Keratinocyte (primary cell): ENCODE data around the gene ST6GALNAC6. TPM values are rescaled to one million over a fixed set of nuclear protein-coding genes. Genes with fewer than 3 reads are reported as not detected.

Experiments
- DNase-seq: peaks from one replicate; pipeline ENCODE4 v3.0.0-alpha.2; 2011; ENCODE audit warnings: low read depth, missing footprints, low spot score
- FAIRE-seq: peaks from 2 replicates; lab custom pipeline; 2011; peaks lifted over from hg19 to GRCh38; lab: Jason Lieb, UNC
- H2AFZ ChIP-seq: 2 replicates; pipeline ENCODE4 v1.6.0; 2012; ENCODE audit warnings: low read length, control low read depth, inconsistent platforms; ENCODE audit not compliant: control insufficient read depth
- H3K27ac ChIP-seq: 2 replicates; pipeline ENCODE4 v1.5.1; 2011; ENCODE audit warnings: low read length; ENCODE audit not compliant: control insufficient read depth, insufficient read depth
- H3K27me3 ChIP-seq: 3 replicates; pipeline ENCODE4 v1.6.0; 2011; ENCODE audit warnings: low read length; ENCODE audit not compliant: control insufficient read depth, insufficient read depth; ENCODE audit errors: extremely low read depth
- H3K36me3 ChIP-seq, 2 experiments: 2 replicates in 1 of 2; 3 replicates in 1 of 2; pipeline ENCODE4 v1.5.1; 2011; ENCODE audit warnings: low read length in 2 of 2, mild to moderate bottlenecking in 1 of 2; ENCODE audit not compliant: control insufficient read depth in 2 of 2, insufficient read depth in 2 of 2; ENCODE audit errors: extremely low read depth in 1 of 2
- H3K4me1 ChIP-seq: 3 replicates; pipeline ENCODE4 v1.5.1; 2011; ENCODE audit warnings: low read length; ENCODE audit not compliant: control insufficient read depth, insufficient read depth; ENCODE audit errors: extremely low read depth
- H3K4me2 ChIP-seq: 3 replicates; pipeline ENCODE4 v1.6.0; 2011; ENCODE audit warnings: low read depth, low read length; ENCODE audit not compliant: control insufficient read depth, insufficient read depth; ENCODE audit errors: extremely low read depth
- H3K4me3 ChIP-seq, 3 experiments: fragments of 200-600 bp in 1 of 3; sonication (generic) in 1 of 3; 2 replicates in 2 of 3; 3 replicates in 1 of 3; pipeline ENCODE4 v1.5.1; 2011 to 2016; ENCODE audit warnings: low read length in 3 of 3, mild to moderate bottlenecking in 3 of 3, control low read depth in 2 of 3, inconsistent platforms in 1 of 3, low read depth in 1 of 3, mixed read lengths in 1 of 3, mixed run types in 1 of 3, moderate library complexity in 1 of 3; ENCODE audit not compliant: control insufficient read depth in 2 of 3, insufficient read depth in 2 of 3; ENCODE audit errors: extremely low read depth in 1 of 3
- H3K79me2 ChIP-seq: 2 replicates; pipeline ENCODE4 v1.6.0; 2012; ENCODE audit warnings: low read length; ENCODE audit not compliant: control insufficient read depth, insufficient read depth
- H3K9ac ChIP-seq: 3 replicates; pipeline ENCODE4 v1.6.0; 2011; ENCODE audit warnings: low read length; ENCODE audit not compliant: control insufficient read depth, insufficient read depth; ENCODE audit errors: extremely low read depth
- H3K9me1 ChIP-seq: 3 replicates; pipeline ENCODE4 v1.6.0; 2011; ENCODE audit warnings: low read length; ENCODE audit not compliant: control insufficient read depth, insufficient read depth; ENCODE audit errors: extremely low read depth
- H3K9me3 ChIP-seq: 2 replicates; pipeline ENCODE4 v1.5.1; 2012; ENCODE audit warnings: low read depth, low read length; ENCODE audit not compliant: control insufficient read depth
- H4K20me1 ChIP-seq: 3 replicates; pipeline ENCODE4 v1.6.0; 2011; ENCODE audit warnings: low read length; ENCODE audit not compliant: control insufficient read depth, insufficient read depth; ENCODE audit errors: extremely low read depth
- CTCF ChIP-seq, 3 experiments: IDR thresholded peaks in 1 of 3; conservative IDR thresholded peaks in 1 of 3; optimal IDR thresholded peaks in 1 of 3; 2 replicates in 2 of 3; 3 replicates in 1 of 3; pipeline versions ENCODE3 to v1.5.1; 2011; ENCODE audit warnings: low read length in 3 of 3, mild to moderate bottlenecking in 3 of 3, moderate library complexity in 2 of 3, control low read depth in 1 of 3, inconsistent platforms in 1 of 3; ENCODE audit not compliant: insufficient read depth in 2 of 3; ENCODE audit errors: extremely low read depth in 1 of 3
- EZH2 ChIP-seq: IDR thresholded peaks from one replicate; pipeline ENCODE4 v1.6.1; 2012; ENCODE audit warnings: inconsistent platforms, mild to moderate bottlenecking, low read length, moderate library complexity
- dilution Hi-C: fragments of 300-500 bp; cut with MboI; formaldehyde crosslinking; loops from one replicate; pipeline ENCODE4 v1.7.0; 2020; ENCODE audit warnings: low sequenced_read_pairs; ENCODE audit not compliant: extremely low pct_ligation_motif_present
- polyA plus RNA-seq, 5 experiments: library from polyadenylated mRNA; depleted of rRNA in 3 of 5; stranded (reverse) in 3 of 5; stranded (forward) in 1 of 5; unstranded in 1 of 5; fragments of >200 nt; gene quantifications; 1 replicate in 1 of 5; 2 replicates in 3 of 5; 3 replicates in 1 of 5; pipeline versions ENCODE4 v1.2.1 to v1.2.3, GENCODE V29; 2011 to 2012; ENCODE audit warnings: missing spikeins in 2 of 5, low read depth in 1 of 5, low replicate concordance in 1 of 5

ST6GALNAC6 gene
- polyA plus RNA-seq, 1 donor (not counting 4 experiments of a cell fraction or from before 2014, with no cell fraction given), result 21.1 TPM

- TF ChIP-seq CTCF (optimal IDR thresholded peaks at IDR 0.05 in 1 of 3, IDR thresholded peaks at IDR 0.05 in 1 of 3, conservative IDR thresholded peaks at IDR 0.05 in 1 of 3; ENCODE audit: extremely low read depth in 1 of 3, insufficient read depth in 2 of 3, low read length in 3 of 3) (no peak), EZH2 (no peak)
- Histone ChIP-seq H3K4me2 (no peak overlapping the region), H3K79me2 (no peaks in the 10 kb centered on the region), H3K27me3 (no peaks in the 10 kb centered on the region), H3K9ac (no peak overlapping the region), H3K36me3 (peaks cover 30 to 40% of the 10 kb centered on the region in 2 experiments), H3K9me3 (peaks cover 13% of the 10 kb centered on the region), H2AFZ (no peak overlapping the region), H3K9me1 (no peaks in the 10 kb centered on the region), H3K27ac (no peak overlapping the region), H4K20me1 (no peaks in the 10 kb centered on the region), H3K4me3 (no peak overlapping the region), H3K4me1 (no peaks in the 10 kb centered on the region)
- DNase-seq, result no peak
- dilution Hi-C loops, result no loop called here
- FAIRE-seq, result no peak
Measured at GRCh38 chr9:127890053-127890452, 9.3 kb downstream of the ST6GALNAC6 start.

GRCh38 chr9:127887792-127888191 is 11.6 kb downstream of the ST6GALNAC6 start:
- dilution Hi-C loops, result no loop called here
- no peaks in the 10 kb centered on the region for H4K20me1 ChIP-seq
- no peak overlapping the region for H3K9ac ChIP-seq
- no peak overlapping the region for H3K27ac ChIP-seq
- no peak overlapping the region for H3K4me3 ChIP-seq
- H3K4me1 ChIP-seq, result no peaks in the 10 kb centered on the region
- no peak overlapping the region for H3K4me2 ChIP-seq
- no peak for FAIRE-seq
- TF ChIP-seq EZH2, result no peak
- TF ChIP-seq CTCF (optimal IDR thresholded peaks at IDR 0.05 in 1 of 3, IDR thresholded peaks at IDR 0.05 in 1 of 3, conservative IDR thresholded peaks at IDR 0.05 in 1 of 3; ENCODE audit: extremely low read depth in 1 of 3, insufficient read depth in 2 of 3, low read length in 3 of 3), result peak in 2 of 3 experiments; percentile 20 to 25
- H3K27me3 ChIP-seq, result no peaks in the 10 kb centered on the region
- H3K79me2 ChIP-seq, result no peaks in the 10 kb centered on the region
- H3K36me3 ChIP-seq, result peaks cover 11 to 17% of the 10 kb centered on the region in 2 experiments
- no peak overlapping the region for H2AFZ ChIP-seq
- DNase-seq, result no peak
- peaks cover under 1% of the 10 kb centered on the region for H3K9me3 ChIP-seq
- no peaks in the 10 kb centered on the region for H3K9me1 ChIP-seq
